HG03039 (cell line): Measurements from ENCODE around the gene SORL1.

Experiments used
- ATAC-seq: cut with Tn5 transposase; IDR thresholded peaks from one replicate; pipeline ENCODE4 v1.9.1; 2021; ENCODE audit warnings: mild to moderate bottlenecking, moderate library complexity; ENCODE audit not compliant: unreplicated experiment

The SORL1 gene

DNA sequence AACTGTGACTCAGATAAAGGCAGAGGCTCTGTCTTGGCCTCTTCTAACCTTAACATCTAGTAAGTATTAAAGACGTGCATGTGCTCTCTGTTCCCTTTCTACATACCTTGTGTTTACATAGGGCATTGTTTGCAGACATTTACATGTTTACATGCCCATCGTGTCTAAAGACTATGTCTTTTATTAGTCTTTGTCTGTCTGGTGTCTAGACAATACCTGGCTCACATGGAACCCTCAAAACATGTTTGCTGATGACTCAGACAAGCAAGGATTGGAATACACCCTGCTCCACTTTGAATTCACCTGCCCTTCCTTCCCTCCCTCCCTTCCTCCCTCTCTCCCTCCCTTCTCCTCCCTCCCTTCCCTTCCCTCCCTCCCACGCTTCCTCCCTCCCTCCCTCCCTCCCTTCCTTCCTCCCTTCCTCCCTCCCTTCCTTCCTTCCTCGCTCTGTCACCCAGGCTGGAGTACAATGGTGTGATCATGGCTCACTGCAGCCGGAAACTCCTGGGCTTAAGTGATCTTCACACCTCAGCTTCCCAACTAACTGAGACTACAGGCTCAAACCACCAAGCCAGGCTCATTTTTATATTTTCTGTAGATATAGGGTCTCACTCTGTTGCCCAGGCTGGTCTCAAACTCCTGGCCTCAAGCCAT, 24.4 kb downstream of the SORL1 start:
- ATAC-seq, result no peak

DNA sequence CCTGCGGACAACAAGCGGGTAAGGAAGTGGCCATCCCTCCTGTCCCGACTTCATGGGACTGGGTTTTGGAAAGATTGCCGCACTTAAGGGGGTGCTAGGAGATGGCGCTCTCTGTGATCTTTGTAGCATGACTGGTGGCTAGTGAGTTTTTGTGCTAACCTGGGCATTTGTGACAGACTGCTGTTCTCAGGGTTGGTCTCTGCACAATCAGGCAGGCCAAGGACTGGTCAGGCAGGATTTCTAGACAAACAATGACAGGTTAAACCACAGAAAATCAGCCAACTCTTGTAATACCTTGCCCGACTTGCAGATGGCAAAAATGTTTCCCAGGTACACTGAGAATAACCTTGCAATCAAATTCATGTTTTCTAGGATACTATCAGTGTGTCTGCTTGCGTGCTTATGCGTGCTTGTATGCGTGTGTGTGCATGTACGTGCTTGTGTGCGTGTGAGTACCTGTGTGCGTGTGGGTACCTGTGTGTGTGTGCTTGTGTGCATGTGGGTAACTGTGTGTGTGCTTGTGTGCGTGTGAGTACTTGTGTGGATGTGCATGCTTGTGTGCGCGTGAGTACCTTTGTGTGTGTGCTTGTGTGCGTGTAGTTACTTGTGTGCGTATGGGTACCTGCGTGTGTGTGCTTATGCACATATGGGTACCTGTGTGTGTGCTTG, 26.2 kb downstream of the SORL1 start:
- no peak for ATAC-seq

DNA sequence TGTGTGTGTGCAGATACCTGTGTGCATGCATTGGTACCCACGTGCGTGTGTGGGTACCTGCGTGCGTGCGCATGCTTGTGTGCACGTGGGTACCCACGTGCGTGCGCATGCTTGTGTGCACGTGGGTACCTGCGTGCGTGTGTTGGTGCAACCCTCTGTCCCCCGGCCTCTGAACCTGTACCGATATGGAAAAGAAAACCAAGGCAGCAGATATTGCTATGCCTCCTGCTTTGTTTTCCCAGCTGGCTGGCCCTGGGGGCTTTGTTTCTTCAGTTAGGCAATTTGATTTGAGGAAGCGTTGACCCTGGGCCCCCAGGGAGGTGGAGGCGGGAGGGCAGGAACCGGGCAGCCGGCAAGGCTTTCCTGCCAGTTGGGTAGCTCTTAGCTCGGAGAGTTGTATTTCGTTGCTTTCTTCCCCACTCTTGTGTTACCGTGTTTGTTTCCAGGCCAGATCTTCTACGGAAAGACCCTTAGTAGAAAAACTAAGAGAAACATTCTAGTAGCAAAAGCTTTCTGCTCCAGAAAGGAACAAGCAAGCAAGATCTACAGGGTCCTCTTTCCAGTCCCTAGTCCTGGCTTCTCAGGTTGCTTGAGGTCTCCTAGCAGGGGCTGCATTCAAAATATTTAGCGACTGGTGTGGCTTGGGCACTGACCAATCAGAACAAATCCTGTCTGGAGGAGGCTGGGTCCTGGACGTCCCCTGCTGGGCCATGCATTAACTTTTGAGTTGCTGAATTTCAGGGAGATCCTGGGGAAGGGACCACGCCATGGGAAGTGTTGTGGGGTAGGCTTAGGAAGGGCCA, 27.0 kb downstream of the SORL1 start:
- ATAC-seq, result no peak

DNA sequence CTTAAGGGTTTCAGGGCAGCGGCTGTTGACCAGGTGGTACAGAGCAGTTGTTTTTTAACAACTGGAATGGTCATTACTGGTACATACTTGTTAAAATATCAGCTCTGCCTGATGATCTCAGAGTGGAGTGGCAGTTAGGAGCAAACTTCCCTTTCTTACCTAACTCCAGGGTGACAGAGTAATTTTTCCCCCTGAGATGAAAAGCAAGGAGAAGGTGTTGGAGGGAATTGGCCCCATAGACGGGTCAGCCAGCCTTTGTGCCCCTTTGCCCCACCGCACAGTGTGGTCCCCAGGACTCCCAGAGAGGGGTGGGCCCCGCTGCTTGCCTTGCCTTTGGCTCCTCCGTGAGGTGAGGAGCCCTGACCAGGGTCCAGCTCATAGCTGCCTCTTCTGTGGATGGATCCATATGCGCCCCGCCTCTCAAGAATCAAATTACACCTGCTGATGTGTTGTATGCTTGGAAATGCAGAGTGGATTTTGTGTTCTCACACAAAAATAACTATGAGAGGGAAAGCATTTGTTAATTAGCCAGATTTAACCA, 27.7 kb downstream of the SORL1 start:
- no peak for ATAC-seq

DNA sequence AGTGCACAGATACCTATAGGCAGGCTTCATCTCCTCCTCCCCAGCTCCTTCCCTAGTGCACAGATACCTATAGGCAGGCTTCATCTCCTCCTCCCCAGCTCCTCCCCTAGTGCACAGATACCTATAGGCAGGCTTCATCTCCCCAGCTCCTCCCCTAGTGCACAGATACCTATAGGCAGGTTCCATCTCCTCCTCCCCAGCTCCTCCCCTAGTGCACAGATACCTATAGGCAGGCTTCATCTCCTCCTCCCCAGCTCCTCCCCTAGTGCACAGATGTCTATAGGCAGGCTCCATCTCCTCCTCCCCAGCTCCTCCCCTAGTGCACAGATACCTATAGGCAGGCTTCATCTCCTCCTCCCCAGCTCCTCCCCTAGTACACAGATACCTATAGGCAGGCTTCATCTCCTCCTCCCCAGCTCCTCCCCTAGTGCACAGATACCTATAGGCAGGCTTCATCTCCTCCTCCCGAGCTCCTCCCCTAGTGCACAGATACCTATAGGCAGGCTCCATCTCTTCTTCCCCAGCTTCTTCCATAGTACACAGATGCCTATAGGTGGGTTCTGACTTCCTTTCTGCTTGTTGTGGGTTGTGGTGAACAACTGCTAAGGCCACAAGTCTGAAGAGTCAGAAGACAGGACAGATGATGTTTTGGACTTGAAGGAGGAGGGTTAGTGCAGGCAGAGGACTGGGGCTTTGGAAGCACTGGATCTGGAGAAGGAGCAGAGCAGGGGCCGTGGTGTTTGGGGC, 29.5 kb downstream of the SORL1 start:
- ATAC-seq, result peak; percentile 25

DNA sequence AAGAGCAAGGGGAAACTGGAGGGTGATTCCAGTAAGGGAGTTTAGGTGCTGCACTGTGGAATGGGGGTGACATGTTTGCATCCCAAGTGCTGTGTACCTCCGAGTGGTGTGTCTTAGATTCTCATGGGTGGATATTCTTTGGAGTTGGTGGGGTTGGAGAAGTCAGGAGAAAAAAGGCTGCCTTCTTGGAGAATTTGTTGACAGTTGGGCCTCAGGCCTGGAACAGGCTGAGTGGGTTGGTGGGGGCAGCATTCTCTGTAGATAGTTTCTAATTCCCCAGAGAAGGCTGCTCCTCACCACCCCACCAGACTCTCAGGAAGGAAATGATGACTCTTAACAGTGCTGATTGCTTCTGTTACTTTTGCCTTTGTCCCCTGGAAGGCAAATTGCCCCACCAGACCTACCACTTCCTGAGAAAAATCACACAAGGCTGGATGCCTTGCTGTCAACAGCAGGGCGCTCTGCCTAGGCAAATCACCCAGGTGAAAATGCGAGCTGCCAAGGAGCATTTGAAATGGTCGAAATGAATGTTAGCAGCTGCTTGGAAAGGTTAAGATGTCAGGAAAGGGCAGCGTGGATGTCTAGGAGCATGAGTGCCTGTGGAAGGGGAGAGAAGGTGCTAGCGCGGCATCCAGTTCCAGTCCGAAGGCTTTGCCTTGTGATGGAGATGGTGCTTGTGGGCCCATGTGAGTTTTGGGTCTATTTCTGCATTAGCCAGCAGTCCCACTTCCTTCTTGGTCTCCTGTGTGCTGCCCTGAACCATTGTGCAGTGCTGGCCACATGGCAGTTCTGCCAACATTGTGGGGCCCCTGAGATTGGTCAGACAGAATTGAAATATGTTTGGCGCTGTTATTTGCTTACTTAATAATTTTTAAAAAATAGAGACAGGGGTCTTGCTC, 30.4 kb downstream of the SORL1 start:
- peak; percentile 75 for ATAC-seq

DNA sequence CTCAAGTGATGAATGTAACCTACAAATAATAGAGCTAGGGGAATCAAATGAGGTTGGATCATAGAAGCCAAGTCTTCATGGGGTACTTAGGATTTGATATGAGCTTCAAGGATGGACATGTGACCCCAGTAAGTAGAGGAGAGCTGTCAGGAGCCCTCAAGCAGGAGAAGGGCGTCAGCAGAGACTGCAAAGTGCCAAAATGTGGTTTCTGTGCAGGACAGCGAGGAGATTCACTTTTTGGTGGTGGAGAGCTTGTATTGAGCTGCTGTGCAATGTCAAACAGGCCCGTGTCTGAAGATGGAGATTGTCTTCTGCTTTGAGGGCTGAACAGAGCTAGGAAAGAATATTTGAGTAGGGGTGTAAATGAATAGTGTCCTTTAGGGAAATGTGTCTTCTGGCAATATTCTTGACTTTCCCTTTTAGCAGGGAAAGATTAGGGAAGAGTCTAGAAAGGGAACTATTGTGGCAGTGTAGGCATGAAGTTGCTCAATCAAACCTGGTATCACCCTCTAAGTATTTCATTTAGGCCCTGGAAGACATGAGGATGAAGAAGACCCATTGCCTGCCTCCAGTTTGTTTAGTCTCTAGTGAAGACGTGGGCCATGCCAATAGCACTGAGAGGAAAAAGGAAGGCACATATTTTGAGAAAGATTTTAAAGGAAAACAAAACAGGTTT, 31.8 kb downstream of the SORL1 start:
- no peak for ATAC-seq

DNA sequence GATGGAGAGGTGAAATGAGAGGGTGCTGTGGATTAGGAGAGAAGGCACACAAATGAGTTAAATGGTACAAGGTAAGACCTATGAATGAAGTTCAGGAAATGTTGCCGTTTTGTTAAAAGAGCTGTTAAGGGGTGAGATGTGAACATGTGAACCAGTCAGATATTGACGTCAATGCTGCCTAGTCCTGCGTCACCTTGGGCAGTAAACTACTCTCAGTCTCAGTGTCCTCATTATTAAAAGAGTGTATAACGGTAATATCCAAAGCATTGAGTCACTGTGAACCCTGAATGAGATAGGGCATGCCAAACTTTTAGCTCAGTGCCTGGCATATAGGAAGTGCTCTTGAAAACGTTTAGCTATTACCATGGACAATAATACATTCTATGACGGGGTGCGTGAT, 33.1 kb downstream of the SORL1 start:
- no peak for ATAC-seq

DNA sequence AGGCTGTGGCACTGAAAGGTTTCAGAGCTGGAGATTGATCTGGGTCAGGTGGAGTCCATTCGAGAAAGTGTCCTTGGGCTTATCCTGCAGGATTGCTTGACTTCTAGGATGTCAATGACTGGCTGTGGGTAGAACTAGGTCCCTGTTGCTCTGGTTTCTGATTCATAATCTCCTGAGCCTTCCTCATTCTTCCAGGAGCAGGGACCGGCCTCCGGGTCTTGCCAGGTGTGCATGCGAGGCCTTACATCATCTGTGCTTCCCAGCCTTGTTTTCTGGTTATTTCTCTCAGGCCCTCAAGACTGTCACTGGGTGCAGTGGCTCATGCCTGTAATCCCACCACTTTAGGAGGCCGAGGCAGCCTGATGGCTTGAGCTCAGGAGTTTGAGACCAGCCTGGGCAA, 33.9 kb downstream of the SORL1 start:
- ATAC-seq, result no peak

DNA sequence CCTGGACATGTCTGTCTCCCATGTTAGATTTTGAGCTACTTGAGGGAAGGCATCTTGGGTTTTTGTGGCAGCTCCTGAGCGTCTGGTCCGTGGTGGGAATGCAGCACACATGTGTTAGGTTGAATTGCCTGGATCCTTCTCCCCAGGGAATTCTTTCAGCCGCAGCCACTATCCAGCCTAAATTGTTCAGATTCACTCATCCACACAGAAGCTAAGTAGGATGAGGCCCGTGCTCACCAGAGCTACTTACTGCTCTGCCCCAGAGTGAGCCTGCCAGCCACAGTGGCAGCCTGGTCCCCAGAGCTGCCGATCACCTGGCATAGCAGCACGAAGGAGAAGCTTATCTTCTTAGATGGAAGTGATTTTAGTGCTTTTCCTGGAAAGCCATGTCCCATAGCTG, 35.1 kb downstream of the SORL1 start:
- no peak for ATAC-seq

DNA sequence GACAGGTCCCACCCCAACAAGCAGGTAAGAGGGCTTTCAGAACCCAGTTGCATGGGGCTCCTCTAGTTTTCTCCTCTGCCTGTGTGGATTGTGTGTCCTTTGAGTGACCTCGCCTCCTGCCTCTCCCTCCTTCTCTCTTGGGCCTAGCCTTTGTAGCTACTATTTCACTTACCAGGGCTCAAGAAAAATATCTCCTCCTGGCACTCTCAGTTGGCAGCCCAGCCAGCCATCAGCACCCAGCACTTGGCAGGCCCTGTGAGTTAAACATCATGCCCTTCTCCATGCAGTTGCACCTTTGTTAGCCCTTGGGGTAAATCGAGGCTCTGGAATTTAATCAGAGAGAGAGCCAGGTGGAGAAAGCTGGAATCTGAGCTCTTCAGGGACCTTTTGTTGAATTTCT, 36.1 kb downstream of the SORL1 start:
- no peak for ATAC-seq

DNA sequence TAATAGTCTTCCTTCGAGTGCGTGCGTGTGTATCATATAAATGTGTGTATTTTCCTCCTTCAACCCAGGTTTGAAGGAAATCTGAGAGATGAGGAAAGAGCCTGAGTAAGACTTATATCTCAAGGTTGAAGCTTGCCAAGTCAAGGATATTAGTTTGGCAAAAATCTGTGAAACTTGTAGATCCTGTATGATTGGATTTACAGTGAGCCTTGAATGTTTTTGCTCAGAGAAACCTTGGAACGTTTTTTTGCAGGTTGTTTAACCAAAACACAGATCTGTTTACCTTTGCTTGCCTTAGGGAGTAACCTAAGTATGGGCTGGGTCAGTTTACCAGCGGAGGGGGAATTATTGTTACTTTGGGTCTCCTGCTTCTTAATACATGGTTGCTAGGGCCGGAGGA, 36.5 kb downstream of the SORL1 start:
- ATAC-seq, result no peak

DNA sequence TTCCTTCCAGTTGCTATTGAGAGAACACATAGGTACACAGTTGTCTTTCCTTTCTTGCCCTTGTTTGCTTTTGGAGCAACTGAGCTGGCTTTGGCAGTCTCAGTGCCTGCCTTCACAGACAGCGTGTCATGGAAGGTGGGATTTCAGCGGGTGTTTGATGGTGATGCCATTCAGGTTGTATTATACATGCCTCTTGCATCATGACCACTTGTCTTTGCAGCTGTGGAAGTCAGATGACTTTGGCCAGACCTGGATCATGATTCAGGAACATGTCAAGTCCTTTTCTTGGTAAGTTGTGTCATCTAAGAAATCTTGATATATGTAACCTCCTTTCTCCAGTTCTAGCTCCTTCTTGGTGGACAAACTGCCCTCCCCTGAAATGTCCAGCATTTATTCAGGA, 37.7 kb downstream of the SORL1 start:
- ATAC-seq, result no peak

DNA sequence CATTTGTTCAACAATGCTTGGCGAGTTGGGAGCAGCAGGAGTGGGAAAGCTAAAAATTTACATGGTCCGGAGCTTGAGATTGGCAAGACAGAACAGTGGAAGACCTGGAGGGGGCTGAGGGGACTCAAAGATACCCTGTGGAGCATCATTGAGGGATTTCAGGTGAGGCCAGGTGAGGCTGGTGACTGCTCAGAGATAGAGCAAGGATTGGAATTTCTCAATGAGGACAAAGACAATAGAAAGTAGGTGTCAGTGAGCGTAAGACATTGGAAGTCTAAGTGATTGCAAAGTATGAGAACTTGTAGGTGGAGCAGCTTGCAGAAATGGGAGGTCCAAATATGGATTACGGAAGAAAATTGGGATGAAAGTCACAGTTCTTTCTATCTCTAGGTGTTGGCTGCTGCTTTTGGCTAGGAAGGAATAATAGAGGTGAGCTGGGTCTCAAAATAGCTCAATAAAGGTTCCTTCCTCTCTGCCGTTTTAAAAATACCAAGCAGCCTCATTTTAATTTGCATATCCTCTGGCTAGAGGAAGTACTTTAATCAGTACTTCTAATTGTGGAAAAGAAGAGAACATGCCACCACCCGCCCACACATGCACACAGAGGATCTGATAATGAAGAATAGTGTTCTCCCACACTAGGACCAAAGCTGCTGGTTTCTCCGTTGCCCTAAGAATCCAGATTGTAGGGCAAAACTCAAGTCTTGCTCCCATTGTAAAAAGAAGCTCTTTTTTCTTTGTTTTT, 42.4 kb downstream of the SORL1 start:
- ATAC-seq, result peak; percentile 56

DNA sequence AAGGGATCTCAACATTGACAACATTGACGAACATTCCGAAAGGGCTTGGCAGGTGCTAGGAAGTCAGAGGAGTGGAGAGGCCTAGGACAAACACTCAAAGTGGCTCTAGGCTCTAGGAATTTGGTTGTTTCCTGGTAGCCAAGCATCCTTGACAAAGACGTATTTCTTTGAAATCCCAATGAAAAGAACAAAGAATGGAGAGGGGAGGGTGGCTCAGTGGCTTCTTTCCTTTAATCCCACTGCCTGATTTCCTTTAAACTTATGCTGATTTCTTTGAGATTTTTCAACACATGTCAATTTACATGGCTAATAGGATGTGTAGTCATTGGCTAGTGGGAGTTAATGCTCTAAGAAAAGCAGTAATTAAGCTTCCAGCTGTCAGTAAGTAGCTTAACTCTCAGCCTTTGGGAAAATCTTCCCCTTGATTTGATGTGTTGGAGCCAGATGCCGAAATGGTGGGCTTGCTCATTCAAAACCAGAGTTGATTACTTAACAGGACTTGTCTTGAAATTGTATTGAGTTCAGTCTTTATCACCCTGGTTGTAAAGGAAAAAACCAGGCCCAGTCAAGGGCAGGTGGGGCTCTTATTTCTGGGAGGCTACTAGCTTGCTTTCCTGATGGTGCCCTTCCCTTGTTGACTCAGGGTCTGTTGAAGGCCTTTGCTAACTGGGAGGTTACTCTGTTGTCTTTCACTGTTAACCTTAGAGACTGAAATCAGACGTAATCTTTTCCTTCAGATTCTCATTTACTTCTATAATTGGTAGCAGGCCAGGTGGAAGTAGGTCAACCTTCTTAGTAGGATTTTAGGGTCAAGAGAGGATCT, 45.3 kb downstream of the SORL1 start:
- no peak for ATAC-seq

DNA sequence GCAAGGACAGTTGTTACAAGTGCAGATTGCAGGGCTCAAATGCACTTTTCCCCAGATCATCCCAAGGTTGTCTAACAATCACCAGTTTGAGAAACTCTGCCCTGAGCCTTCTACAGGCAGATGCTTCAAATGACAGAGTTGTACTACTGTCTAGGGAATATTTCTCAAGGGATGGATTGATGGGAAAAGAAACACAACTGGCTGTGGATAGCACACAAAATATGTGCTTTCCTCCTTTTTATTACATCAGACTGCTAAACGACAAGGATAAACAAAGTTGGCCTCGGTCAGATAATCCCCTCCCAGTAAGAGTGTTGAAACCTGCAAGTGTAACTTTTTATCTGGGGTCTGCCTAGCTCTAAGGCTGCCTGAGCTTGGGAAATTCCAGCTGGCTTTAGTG, 47.3 kb downstream of the SORL1 start:
- no peak for ATAC-seq

DNA sequence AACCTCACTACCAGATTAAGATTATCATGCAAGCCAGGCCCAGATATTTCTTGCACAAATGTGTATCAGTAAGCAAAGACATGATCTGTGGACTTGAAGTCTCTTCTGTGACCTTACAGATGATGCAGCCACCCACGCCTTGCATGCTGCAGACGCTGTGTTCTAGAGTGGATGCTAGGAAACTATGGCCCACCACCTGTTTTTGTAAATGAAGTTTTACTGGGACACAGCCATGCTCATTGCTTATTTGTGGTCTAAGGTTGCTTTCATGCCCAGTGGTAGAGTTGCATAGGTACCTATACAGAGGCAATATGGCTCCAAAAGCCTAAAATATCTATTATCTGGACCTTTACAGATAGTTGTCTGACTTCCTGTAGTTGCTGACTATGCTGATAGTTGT, 48.2 kb downstream of the SORL1 start:
- ATAC-seq, result no peak

DNA sequence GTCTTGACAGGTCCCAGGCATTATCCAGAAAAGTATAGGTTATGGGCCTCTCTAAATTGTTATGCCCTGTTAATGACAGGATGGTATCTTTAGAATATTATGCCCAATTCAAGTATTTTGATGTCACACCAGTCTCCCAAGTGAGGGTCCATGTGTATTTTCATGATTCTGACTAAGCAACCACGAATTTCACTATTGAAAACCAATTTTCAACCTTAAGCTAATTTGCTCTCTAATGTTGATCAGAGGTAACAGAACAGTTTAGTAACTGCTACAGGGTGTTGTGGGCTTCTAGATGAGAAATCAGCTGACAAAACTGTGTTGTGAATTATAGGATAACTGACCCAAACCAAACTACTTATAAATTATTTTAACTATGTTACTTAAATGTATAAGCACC, 48.6 kb downstream of the SORL1 start:
- ATAC-seq, result no peak
